GM12865 (cell line): Measurements from ENCODE around the gene TNK2.
"Not testable (repeated sequence)": the region's sequence is repeated elsewhere in the genome, so short reads cannot be mapped to it uniquely, and the experiment has no call there.

Experiments
- DNase-seq: peaks from one replicate; pipeline ENCODE4 v3.0.0; 2010; ENCODE audit warnings: low read depth
- H3K4me3 ChIP-seq: 2 replicates; pipeline ENCODE4 v1.5.1; 2011; ENCODE audit warnings: mild to moderate bottlenecking, low read depth, low read length, control low read depth
- TF ChIP-seq, protein P1 (sequence below): IDR thresholded peaks from 2 replicates; pipeline ENCODE4 v1.5.1; 2011; ENCODE audit warnings: low read length, control low read depth, low read depth, inconsistent platforms; ENCODE audit not compliant: insufficient read depth; ENCODE audit errors: missing control alignments

The TNK2 gene

DNA sequence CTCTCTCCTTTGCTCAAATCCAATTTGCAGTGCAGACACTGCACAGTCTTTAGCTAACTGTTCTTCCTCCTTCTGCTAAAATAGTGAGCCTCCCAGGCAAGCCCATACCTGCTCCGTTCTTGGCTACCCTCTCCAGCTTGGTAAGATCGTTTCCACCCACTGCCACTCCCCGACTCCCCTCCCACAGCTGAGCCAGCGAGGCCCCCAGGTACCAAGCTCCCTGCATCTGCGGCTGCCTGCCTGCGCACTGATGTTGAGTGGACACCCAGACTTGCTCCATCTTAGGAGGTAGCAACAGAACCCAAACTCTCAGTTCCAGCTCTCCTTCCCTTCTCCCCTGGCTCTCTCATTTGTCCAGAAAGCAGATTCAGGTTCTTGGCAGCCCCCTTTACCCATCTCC is 7.9 kb upstream of the TNK2 start:
- TF ChIP-seq, protein P1, sequence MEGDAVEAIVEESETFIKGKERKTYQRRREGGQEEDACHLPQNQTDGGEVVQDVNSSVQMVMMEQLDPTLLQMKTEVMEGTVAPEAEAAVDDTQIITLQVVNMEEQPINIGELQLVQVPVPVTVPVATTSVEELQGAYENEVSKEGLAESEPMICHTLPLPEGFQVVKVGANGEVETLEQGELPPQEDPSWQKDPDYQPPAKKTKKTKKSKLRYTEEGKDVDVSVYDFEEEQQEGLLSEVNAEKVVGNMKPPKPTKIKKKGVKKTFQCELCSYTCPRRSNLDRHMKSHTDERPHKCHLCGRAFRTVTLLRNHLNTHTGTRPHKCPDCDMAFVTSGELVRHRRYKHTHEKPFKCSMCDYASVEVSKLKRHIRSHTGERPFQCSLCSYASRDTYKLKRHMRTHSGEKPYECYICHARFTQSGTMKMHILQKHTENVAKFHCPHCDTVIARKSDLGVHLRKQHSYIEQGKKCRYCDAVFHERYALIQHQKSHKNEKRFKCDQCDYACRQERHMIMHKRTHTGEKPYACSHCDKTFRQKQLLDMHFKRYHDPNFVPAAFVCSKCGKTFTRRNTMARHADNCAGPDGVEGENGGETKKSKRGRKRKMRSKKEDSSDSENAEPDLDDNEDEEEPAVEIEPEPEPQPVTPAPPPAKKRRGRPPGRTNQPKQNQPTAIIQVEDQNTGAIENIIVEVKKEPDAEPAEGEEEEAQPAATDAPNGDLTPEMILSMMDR: no peak
- H3K4me3 ChIP-seq: no peak overlapping the region

DNA sequence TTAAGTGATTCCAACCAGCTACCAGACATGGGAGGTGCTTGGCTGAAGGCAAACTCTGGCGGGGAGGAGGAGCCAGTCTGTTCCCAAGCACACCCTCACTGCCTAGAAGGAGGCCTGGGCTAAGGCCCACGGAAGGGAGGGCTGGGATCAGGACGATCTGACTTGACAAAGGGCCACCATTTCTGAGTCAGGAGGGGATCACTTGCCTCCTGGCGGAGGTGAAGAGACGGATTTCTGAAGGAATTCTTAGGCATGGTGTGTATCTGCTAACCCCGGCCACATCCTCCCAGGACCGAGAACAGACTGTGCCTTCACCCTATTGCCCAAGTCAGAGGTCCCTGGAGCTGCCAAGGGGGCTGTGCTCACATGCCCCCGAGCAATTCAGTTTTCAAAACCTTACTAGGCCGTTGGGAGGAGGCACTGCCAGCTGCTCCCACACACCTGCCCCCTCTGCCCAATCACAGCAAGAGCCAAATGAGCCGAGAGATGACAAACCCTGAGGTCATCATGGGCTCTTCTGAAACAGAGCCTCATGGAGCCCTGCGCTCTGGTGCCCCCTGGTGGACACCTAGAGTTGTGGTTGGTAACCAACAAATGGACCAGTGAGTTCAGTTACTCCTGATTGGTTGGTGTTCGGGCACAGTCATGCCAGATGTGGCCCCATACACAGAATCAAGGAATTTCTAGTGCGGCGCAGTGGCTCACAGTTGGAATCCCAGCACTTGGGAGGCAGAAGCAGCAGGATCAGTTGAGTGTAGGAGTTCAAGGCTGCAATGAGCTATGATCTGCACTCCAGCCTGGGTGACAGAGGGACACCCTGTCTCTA is 6.5 kb upstream of the TNK2 start:
- DNase-seq: peak; percentile 95
- TF ChIP-seq, protein P1: peak; percentile 95
- no peak overlapping the region for H3K4me3 ChIP-seq

More for the DNA sequence above, 7.9 kb upstream of the TNK2 start:
- DNase-seq: no peak

DNA sequence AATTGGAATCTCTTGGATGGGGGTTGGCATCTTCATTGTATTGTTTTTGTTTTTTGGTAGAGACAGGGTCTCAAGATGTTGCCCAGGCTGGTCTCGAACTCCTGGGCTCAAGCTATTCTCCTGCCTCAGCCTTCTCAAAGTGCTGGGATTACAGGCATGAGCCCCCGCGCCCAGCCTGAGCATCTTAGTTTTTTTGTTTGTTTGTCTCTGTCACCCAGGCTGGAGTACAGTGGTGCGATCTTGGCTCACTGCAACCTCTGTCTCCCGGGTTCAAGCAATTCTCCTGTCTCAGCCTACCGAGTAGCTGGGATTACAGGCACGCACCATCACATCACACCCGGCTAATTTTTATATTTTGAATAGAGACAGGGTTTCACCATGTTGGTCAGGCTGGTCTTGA is 5.8 kb upstream of the TNK2 start:
- H3K4me3 ChIP-seq, DNase-seq: not testable (repeated sequence)

DNA sequence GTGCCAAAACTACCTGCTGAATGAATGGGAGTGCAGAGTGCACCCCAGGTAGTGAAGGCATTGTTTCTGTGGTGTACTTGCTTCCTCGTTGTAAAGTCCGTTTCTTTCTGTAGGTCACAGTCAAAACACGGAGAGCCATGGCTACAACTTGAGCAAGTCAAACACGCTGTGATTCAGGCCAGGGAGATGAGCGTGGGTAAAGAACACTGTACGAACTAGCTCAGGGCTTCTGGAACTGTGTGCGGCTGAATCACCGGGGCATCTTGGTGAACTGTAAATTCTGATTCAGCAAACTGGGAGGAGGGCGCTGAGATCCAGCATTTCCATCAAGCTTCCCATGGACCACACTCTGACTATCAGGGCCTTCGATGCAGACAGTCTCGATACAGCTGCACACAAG is 5.0 kb upstream of the TNK2 start:
- TF ChIP-seq, protein P1: no peak
- DNase-seq: no peak
- H3K4me3 ChIP-seq: no peak overlapping the region

DNA sequence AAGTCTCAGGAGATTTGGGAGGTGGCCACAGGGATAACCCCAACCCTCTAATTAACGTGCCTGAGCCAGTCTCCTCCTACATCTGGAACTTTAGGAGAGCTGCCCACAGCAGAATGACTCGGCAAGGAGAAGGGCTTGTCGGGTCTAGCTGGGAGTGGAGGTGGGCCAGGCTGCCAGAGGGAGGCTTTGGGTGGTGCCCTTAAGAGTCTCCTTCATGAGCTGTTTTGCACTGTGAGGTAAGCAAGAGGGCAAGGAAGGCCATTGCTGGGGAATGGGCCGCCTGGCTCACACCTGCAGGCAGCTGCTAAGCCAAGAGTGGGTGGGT is 3.6 kb upstream of the TNK2 start:
- no peak overlapping the region for H3K4me3 ChIP-seq
- no peak for DNase-seq
- TF ChIP-seq, protein P1: no peak

DNA sequence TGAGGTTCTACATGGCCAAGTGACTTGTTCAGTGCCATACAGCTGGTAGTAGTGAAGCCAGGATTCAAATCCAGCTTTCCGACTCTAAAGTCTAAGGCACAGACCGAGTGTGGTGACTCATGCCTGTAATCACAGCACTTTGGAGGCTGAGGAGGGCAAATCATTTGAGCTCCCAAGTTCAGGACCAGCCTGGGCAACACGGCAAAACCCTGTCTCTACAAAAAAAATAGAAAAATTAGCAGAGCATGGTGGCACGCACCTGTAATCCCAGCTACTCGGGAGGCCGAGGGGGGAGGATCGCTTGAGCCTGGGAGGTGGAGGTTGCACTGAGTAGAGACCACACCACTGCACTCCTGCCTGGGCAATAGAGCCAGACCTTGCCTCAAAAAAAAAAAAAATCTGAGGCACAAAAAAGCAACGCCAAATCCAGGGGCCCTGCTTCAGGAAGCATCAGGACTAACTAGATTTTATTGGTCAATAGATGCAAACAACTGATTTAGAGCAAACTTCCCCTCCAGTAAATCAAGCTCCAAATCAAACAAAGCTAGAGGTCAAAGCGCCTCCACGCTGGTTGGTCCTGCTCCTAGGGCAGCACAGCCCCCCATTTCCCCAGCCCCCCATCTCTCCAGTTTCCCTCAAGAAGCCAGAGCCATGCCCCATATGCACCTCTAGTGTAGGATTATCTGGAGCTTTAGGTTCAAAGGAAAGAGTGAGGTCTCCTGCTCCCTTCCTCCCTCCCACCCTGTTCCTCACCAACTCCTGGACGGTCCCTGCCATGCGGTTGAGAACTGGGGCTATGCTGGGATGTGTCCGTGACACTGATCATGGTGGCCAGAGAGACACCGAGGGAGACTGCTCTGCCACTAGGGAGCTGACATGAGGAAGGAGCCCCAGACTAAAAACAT is 2.9 kb upstream of the TNK2 start:
- TF ChIP-seq, protein P1: no peak
- DNase-seq: no peak
- H3K4me3 ChIP-seq: no peak overlapping the region

DNA sequence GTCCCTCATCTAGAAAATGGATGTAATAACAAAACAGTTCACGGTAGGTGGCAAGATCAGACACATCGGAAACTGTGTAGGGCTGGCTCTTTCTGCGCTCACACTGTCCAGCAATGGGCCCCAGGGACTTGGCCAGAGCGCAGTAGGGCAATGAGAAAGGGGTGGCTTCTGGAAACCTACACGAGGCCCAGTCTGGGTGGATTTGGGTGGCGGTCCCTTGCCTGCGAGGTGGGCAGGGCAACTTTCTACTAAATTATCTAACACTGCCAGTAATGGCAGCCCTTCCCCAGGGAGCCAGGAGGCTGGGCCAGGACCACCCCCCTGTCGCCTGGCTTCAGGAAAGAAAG is 2.1 kb upstream of the TNK2 start:
- H3K4me3 ChIP-seq: no peak overlapping the region
- TF ChIP-seq, protein P1: no peak
- no peak for DNase-seq
